Fibroblast of lung (primary cell): ENCODE data around the gene NMT1.

Experiments
- CTCF ChIP-seq, 2 donors: IDR thresholded peaks in 1 of 2; conservative IDR thresholded peaks in 1 of 2; 1 replicate in 1 of 2; 2 replicates in 1 of 2; pipeline ENCODE4 v1.5.1; 2011 to 2012; ENCODE audit warnings: low read length in 2 of 2, control low read depth in 1 of 2, inconsistent platforms in 1 of 2, low read depth in 1 of 2, mild to moderate bottlenecking in 1 of 2
- EZH2 ChIP-seq: IDR thresholded peaks from 2 replicates; pipeline ENCODE4 v1.5.1; 2012; ENCODE audit warnings: low read length, control low read depth, mild to moderate bottlenecking; ENCODE audit errors: missing control alignments

DNA sequence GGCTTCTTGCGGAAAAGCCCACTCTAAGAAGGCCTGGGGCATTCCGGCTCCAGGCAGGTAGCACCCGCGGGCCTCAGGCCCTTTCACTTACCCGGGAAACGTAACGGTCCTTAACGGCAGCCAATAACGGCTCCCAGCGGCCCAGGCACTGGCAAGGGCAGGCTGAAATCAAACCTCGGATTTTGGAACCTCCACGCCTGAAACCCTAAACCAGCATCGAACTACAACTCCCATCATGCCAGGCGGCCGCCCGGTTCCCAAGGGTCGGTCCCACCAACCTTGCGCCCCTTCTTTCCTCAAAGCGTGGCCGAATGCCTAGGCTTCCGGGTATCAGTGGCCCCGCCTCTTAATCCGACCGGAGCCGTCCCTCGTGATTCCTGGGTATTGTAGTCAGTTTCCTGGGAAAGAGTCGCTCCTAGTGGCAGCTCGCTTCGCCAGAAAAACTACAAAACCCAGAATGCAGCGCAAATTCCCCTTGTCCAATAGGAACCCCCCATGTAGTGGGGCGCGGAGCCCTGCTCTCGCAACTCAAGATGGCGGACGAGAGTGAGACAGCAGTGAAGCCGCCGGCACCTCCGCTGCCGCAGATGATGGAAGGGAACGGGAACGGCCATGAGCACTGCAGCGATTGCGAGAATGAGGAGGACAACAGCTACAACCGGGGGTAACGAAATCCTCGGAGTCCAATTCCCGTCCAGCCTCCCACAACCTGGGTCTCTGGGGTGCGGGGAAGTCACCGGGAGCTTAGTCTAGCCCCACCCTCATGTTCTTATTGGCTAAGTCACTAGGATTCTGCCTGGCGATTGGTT is at the start of gene NMT1:
- TF ChIP-seq CTCF (conservative IDR thresholded peaks at IDR 0.05 in 1 of 2, IDR thresholded peaks at IDR 0.05 in 1 of 2; ENCODE audit: low read depth in 1 of 2, low read length in 2 of 2), result no peak
- no peak for TF ChIP-seq EZH2
